Measurements from ENCODE around the gene CARD19.
A peak's percentile ranks its signal among the peaks of the same experiment; 100 is the strongest.

Gene CARD19

GRCh38 chr9:93096131-93096802, at the start of gene CARD19:
CARD19 (plus strand) TSS chr9:93096217; CDS start chr9:93096346, 129 bp downstream.
- TF ChIP-seq MAX (IDR thresholded peaks at IDR 0.05) = peak; percentile 44; the same call in 1 of the 2 replicates
- TF ChIP-seq CEBPB (IDR thresholded peaks at IDR 0.05) = no peak
- peak; percentile 50; the same call in 1 of the 2 replicates for TF ChIP-seq TAF1 (IDR thresholded peaks at IDR 0.05; ENCODE audit: low read depth)
- TF ChIP-seq ZBTB7A (IDR thresholded peaks at IDR 0.05; ENCODE audit: low read depth) = peak; percentile 74
- TF ChIP-seq USF1 (IDR thresholded peaks at IDR 0.05) = no peak
- peak; percentile 56 for TF ChIP-seq YY1 (IDR thresholded peaks at IDR 0.05; ENCODE audit: low read depth)
- TF ChIP-seq EP300 (IDR thresholded peaks at IDR 0.05; ENCODE audit: borderline replicate concordance) = 0 out of 2 replicates have a peak, but pooled peaks have one; percentile 20

GRCh38 chr9:93048566-93049448, 47.2 kb upstream of the CARD19 start:
- TF ChIP-seq TCF12 (IDR thresholded peaks at IDR 0.05; ENCODE audit: low read depth) = no peak

GRCh38 chr9:93049491-93049890, 46.5 kb upstream of the CARD19 start:
- no peak for TF ChIP-seq EGR1 (IDR thresholded peaks at IDR 0.05)
- no peak for TF ChIP-seq FOXM1 (IDR thresholded peaks at IDR 0.05; ENCODE audit: borderline replicate concordance, low read depth)
- no peak for TF ChIP-seq TCF12 (IDR thresholded peaks at IDR 0.05; ENCODE audit: low read depth)
- no peak for TF ChIP-seq NFIC (IDR thresholded peaks at IDR 0.05)
- no peak for TF ChIP-seq RAD21 (IDR thresholded peaks at IDR 0.05; ENCODE audit: low read depth)
- no peak for TF ChIP-seq TAF1 (IDR thresholded peaks at IDR 0.05; ENCODE audit: low read depth)
- TF ChIP-seq CEBPB (IDR thresholded peaks at IDR 0.05) = no peak
- no peak for TF ChIP-seq MAX (IDR thresholded peaks at IDR 0.05)
- TF ChIP-seq CREB1 (IDR thresholded peaks at IDR 0.05; ENCODE audit: low read depth) = no peak
- TF ChIP-seq YY1 (IDR thresholded peaks at IDR 0.05; ENCODE audit: low read depth) = no peak
- no peak for TF ChIP-seq TEAD4 (IDR thresholded peaks at IDR 0.05)
- TF ChIP-seq ZBTB7A (IDR thresholded peaks at IDR 0.05; ENCODE audit: low read depth) = no peak
- TF ChIP-seq REST (IDR thresholded peaks at IDR 0.05; ENCODE audit: low read depth) = no peak
- no peak for TF ChIP-seq EP300 (IDR thresholded peaks at IDR 0.05; ENCODE audit: borderline replicate concordance)
- no peak for TF ChIP-seq USF1 (IDR thresholded peaks at IDR 0.05)

- TF ChIP-seq CEBPB (IDR thresholded peaks at IDR 0.05) = no peak
- no peak for TF ChIP-seq TEAD4 (IDR thresholded peaks at IDR 0.05)
- TF ChIP-seq USF1 (IDR thresholded peaks at IDR 0.05) = no peak
- TF ChIP-seq TCF12 (IDR thresholded peaks at IDR 0.05; ENCODE audit: low read depth) = no peak
- no peak for TF ChIP-seq EGR1 (IDR thresholded peaks at IDR 0.05)
- TF ChIP-seq TAF1 (IDR thresholded peaks at IDR 0.05; ENCODE audit: low read depth) = no peak
- TF ChIP-seq MAX (IDR thresholded peaks at IDR 0.05) = no peak
- TF ChIP-seq YY1 (IDR thresholded peaks at IDR 0.05; ENCODE audit: low read depth) = no peak
- TF ChIP-seq FOXM1 (IDR thresholded peaks at IDR 0.05; ENCODE audit: borderline replicate concordance, low read depth) = no peak
- no peak for TF ChIP-seq ZBTB7A (IDR thresholded peaks at IDR 0.05; ENCODE audit: low read depth)
- TF ChIP-seq RAD21 (IDR thresholded peaks at IDR 0.05; ENCODE audit: low read depth) = no peak
- no peak for TF ChIP-seq REST (IDR thresholded peaks at IDR 0.05; ENCODE audit: low read depth)
- no peak for TF ChIP-seq NFIC (IDR thresholded peaks at IDR 0.05)
- no peak for TF ChIP-seq EP300 (IDR thresholded peaks at IDR 0.05; ENCODE audit: borderline replicate concordance)
- TF ChIP-seq CREB1 (IDR thresholded peaks at IDR 0.05; ENCODE audit: low read depth) = no peak
These were observed 45.8 kb upstream of the CARD19 start for GRCh38 chr9:93050231-93050630.
